ENCODE measurements around the gene SRGN.

SRGN gene

GRCh38 chr10:69107176-69107490 lies 19.2 kb downstream of the SRGN start:
- CTCF ChIA-PET: interaction anchor here (1.0 kb wide), 1 partner anchor 15 kb away, joined by 3 read pairs; no protein-coding TSS in a partner anchor
- H3K4me3 ChIP-seq (ENCODE audit: low read depth, low read length): no peak overlapping the region
- POLR2A ChIA-PET: no interaction called here
- no peak for DNase-seq (ENCODE audit: low read depth, low spot score)
- TF ChIP-seq CTCF (IDR thresholded peaks at IDR 0.05; ENCODE audit: insufficient read depth, low read length, missing control alignments): no peak

- no peak for DNase-seq (ENCODE audit: low read depth, low spot score)
- POLR2A ChIA-PET: no interaction called here
- CTCF ChIA-PET: interaction anchor here (1.0 kb wide), 1 partner anchor 16 kb away, joined by 3 read pairs; no protein-coding TSS in a partner anchor
- no peak overlapping the region for H3K4me3 ChIP-seq (ENCODE audit: low read depth, low read length)
- no peak for TF ChIP-seq CTCF (IDR thresholded peaks at IDR 0.05; ENCODE audit: insufficient read depth, low read length, missing control alignments)
Measured at GRCh38 chr10:69107699-69108098, 19.8 kb downstream of the SRGN start.

- CTCF ChIA-PET: no interaction called here
- H3K4me3 ChIP-seq (ENCODE audit: low read depth, low read length): no peak overlapping the region
- DNase-seq (ENCODE audit: low read depth, low spot score): no peak
- TF ChIP-seq CTCF (IDR thresholded peaks at IDR 0.05; ENCODE audit: insufficient read depth, low read length, missing control alignments): no peak
- POLR2A ChIA-PET: no interaction called here
Measured at GRCh38 chr10:69119896-69120295, 32.0 kb downstream of the SRGN start.

- peak overlapping the region; percentile 85 for H3K4me3 ChIP-seq (ENCODE audit: low read depth, low read length)
- POLR2A ChIA-PET: no interaction called here
- CTCF ChIA-PET: interaction anchor here (2.4 kb wide), 1 partner anchor 29 kb away, joined by 10 read pairs; no protein-coding TSS in a partner anchor
- no peak for TF ChIP-seq CTCF (IDR thresholded peaks at IDR 0.05; ENCODE audit: insufficient read depth, low read length, missing control alignments)
- DNase-seq (ENCODE audit: low read depth, low spot score): no peak
Measured at GRCh38 chr10:69123306-69123746, 35.4 kb downstream of the SRGN start.

- DNase-seq (ENCODE audit: low read depth, low spot score): peak; percentile 83
- peak; percentile 54 for TF ChIP-seq CTCF (IDR thresholded peaks at IDR 0.05; ENCODE audit: insufficient read depth, low read length, missing control alignments)
- H3K4me3 ChIP-seq (ENCODE audit: low read depth, low read length): peak within 1 kb of the TSS; percentile 85
- ChIA-PET CTCF (interaction anchor here (0.9 kb wide), 1 partner anchor 119 kb away, joined by 4 read pairs; no protein-coding TSS in a partner anchor), POLR2A (no interaction called here)
Measured at GRCh38 chr10:69123747-69124562, 36.1 kb downstream of the SRGN start, which contains the start of gene VPS26A. Gene VPS26A, plus strand, starts transcription at chr10:69124178. Its CDS starts 100 bp downstream, at chr10:69124278.

GRCh38 chr10:69124563-69125268 lies 36.8 kb downstream of the SRGN start:
- TF ChIP-seq CTCF (IDR thresholded peaks at IDR 0.05; ENCODE audit: insufficient read depth, low read length, missing control alignments): no peak
- no peak for DNase-seq (ENCODE audit: low read depth, low spot score)

More at GRCh38 chr10:69124563-69125268, 36.8 kb downstream of the SRGN start:
- H3K4me3 ChIP-seq (ENCODE audit: low read depth, low read length): peak overlapping the region; percentile 82
- POLR2A ChIA-PET: no interaction called here
- CTCF ChIA-PET: interaction anchor here (0.8 to 0.9 kb wide), 3 partner anchors 23 to 120 kb away, joined by 3 to 4 read pairs (median 3); no protein-coding TSS in a partner anchor

All from AG04449 (cell line).